NCI-H2107 treated with DMSO at 0.1 percent for 48 hours (cell line): ENCODE results near the gene BRMS1L.

Experiments used
- DNase-seq: peaks from one replicate; lab custom pipeline; 2025; ENCODE audit not compliant: unreplicated experiment; lab: John Stamatoyannopoulos, UW

Gene BRMS1L

GRCh38 chr14:35865611-35866324 lies 39.6 kb downstream of the BRMS1L start:
- no peak for DNase-seq

- DNase-seq: no peak
Measured at GRCh38 chr14:35866595-35867279, 40.6 kb downstream of the BRMS1L start.

GRCh38 chr14:35867280-35867629 lies 41.1 kb downstream of the BRMS1L start:
- no peak for DNase-seq

GRCh38 chr14:35875296-35875695 lies 49.2 kb downstream of the BRMS1L start:
- no peak for DNase-seq

DNA sequence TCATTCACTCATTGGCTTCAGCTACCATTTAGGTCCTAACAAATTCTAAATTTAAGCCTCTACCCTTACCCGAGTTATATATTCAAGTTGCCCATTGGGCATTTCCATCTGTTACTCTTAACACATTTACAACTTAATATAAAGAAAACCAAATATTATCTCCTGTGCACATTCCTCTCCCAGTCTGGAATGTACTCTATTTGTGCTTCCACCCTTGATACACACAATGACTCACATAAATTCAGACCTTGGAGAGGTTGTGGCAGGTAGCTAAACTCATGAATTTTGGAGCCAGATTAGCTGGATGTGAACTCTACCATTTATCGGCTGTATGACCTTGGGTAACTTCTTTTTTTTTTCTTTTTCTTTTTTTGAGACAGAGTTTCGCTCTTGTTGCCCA lies 51.1 kb downstream of the BRMS1L start:
- DNase-seq: no peak

- DNase-seq: no peak
Measured at GRCh38 chr14:35878272-35879150, 52.4 kb downstream of the BRMS1L start.

GRCh38 chr14:35879151-35879648 lies 53.1 kb downstream of the BRMS1L start:
- DNase-seq: no peak

- DNase-seq: peak; percentile 68
Measured at GRCh38 chr14:35879654-35880249, 53.6 kb downstream of the BRMS1L start.

GRCh38 chr14:35881280-35881679 lies 55.1 kb downstream of the BRMS1L start:
- no peak for DNase-seq

GRCh38 chr14:35883677-35884293 lies 57.6 kb downstream of the BRMS1L start:
- DNase-seq: peak; percentile 90

GRCh38 chr14:35890308-35890707 lies 64.2 kb downstream of the BRMS1L start:
- no peak for DNase-seq

- DNase-seq: no peak
Measured at GRCh38 chr14:35895256-35895655, 69.1 kb downstream of the BRMS1L start.

- DNase-seq: peak; percentile 62
Measured at GRCh38 chr14:35897616-35898111, 71.5 kb downstream of the BRMS1L start.

DNA sequence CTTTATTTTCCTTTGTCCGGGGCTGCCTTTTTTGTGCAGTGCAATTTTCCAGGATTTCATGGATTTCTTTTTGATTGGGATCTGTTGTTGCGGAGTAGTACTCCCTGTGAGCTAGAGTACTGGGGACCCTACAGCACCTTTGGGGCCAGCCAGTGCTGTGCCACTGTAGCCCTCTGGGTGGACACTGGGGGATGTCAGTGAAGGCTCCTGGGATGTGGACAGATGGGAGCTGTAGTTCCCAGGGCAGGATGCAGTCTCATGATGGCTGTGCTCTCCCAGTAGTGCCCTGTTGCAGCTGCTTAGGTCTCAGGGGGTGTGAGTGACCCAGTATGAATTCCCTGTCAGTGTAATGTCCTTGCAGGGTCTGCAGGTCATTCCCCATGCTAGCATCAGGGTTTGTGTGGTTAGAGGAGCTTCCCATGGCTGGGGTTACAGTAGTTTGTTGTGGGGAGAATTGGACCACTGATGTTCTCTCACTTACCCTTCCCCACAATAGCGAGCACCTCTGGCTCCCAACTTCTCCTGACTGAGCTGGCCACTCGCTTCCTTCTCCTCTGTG lies 72.2 kb downstream of the BRMS1L start:
- DNase-seq: no peak

- DNase-seq: no peak
Measured at GRCh38 chr14:35900741-35901140, 74.6 kb downstream of the BRMS1L start.

DNA sequence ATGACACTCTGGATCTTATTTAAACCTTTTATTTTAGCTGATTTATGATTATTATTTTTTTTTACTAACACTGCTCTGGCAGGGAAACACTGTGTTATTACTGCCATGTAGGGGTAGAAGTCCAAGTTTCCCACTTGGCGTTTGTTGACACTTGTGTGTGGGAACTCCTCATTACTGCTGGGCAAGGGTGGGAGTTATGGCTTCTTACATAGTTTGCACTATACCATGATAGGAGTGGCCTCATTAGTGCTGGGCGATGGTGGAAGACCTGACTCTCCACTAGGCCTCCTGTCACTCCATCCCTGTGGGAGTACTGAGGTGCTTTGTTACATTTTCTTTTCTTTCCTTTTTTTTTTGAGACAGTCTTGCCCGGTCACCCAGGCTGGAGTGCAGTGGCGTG lies 83.5 kb downstream of the BRMS1L start:
- DNase-seq: no peak

DNA sequence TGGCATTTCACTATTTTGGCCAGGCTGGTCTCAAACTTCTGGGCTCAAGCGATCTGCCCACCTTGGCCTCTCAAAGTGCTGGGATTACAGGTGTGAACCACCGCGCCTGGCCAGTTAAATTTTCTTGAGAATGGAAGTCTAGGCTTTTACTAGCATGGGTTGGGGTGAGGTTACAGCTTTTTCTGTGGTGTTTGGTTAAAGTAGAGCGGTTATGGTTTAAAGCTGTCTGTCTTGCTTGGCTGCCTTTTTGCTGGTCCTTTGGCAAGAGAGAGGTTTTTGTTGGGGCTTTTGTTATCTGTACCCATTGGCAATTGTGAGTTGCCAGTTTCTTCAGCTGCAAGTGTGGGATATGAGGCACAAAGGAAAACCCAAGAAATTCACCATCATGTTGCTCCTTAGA lies 84.1 kb downstream of the BRMS1L start:
- no peak for DNase-seq

DNA sequence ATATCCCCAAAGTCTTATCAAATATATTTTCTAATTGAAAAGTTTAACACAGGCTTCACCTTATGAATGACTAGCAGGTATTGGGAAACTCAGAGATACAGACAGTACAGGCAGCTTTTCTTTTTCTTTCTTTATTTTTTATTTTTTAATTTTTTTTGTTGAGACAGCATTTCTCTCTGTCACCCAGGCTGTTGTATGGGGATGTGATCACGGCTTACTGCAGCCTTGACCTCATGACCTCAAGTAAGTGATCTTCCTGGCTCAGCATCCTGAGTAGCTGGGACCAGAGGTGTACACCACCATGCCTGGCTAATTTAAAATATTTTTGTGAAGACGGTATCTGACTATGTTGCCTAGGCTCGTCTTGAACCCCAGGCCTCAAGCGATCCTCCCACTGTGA lies 85.0 kb downstream of the BRMS1L start:
- no peak for DNase-seq

DNA sequence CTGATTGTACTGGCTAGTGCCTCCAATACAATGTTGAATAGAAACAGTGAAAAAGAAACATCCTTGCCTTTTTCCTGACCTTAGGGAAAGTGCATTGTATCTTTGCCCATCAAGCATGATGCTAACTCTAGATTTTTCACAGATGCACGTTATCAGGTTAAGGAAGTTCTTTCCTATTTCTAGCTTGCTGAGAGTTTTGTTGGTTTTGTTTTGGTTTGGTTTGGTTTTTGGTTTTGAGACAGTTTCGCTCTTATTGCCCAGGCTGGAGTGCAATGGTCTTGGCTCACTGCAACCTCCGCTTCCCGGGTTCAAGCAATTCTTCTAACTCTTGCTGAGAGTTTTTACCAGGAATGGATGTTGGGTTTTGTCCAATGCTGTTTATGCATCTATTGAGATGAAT lies 89.0 kb downstream of the BRMS1L start:
- no peak for DNase-seq

GRCh38 chr14:35915775-35916174 lies 89.6 kb downstream of the BRMS1L start:
- no peak for DNase-seq
